Uterus (tissue), 4 donors: Measurements from ENCODE around the gene BARHL1. TPM values are rescaled to one million over a fixed set of nuclear protein-coding genes. Genes with fewer than 3 reads are reported as not detected.

Source experiments
- DNase-seq, 2 donors: peaks; one replicate each; pipeline ENCODE4 v3.0.0-alpha.2; 2019 to 2020
- H3K27ac ChIP-seq, 2 donors: fragments of 200-600 bp; sonication (generic); 1 replicate in 1 of 2; 2 replicates in 1 of 2; pipeline ENCODE4 v1.5.1; 2016 to 2018
- H3K27me3 ChIP-seq, 2 donors: fragments of 200-600 bp; sonication (generic); one replicate each; pipeline ENCODE4 v1.5.1; 2018 to 2019; ENCODE audit warnings: control low read depth in 1 of 2
- H3K36me3 ChIP-seq, 2 donors: fragments of 200-600 bp; sonication (generic); one replicate each; pipeline ENCODE4 v1.5.1; 2019; ENCODE audit warnings: control low read depth in 1 of 2
- H3K4me1 ChIP-seq, 2 donors: fragments of 200-600 bp; sonication (generic); one replicate each; pipeline ENCODE4 v1.5.1; 2018 to 2019; ENCODE audit warnings: control low read depth in 1 of 2
- H3K4me3 ChIP-seq, 2 donors: fragments of 200-600 bp; sonication (generic); 1 replicate in 1 of 2; 2 replicates in 1 of 2; pipeline ENCODE4 v1.5.1; 2018 to 2019; ENCODE audit warnings: mild to moderate bottlenecking in 1 of 2
- H3K9me3 ChIP-seq, 2 donors: fragments of 200-600 bp; sonication (generic); one replicate each; pipeline ENCODE4 v1.5.1; 2019; ENCODE audit warnings: control low read depth in 1 of 2
- CTCF ChIP-seq, 4 experiments: fragments of 200-600 bp in 2 of 4; fragments of 450-650 bp in 2 of 4; sonication (generic) in 2 of 4; IDR thresholded peaks; one replicate each; pipeline ENCODE4 v1.5.1; 2016 to 2019; ENCODE audit warnings: antibody characterized with exemption in 4 of 4, mild to moderate bottlenecking in 2 of 4, moderate library complexity in 1 of 4
- POLR2A ChIP-seq, 2 donors: fragments of 450-650 bp; IDR thresholded peaks; one replicate each; pipeline ENCODE4 v1.6.1; 2016; ENCODE audit warnings: antibody characterized with exemption in 2 of 2, mild to moderate bottlenecking in 1 of 2, moderate library complexity in 1 of 2
- intact Hi-C: fragments of 100-400 bp; cut with DNase I; formaldehyde crosslinking; loops from one replicate; pipeline ENCODE4 v1.15.1; 2023; ENCODE audit warnings: low total_unique reads
- total RNA-seq, 4 donors: library from RNA; depleted of rRNA in 3 of 4; stranded (reverse); fragments of >200 nt in 3 of 4; gene quantifications; one replicate each; pipeline versions ENCODE4 v1.1.0 to v1.2.4, GENCODE V29; 2014 to 2023
- donor health status: DM: yes; HTN: yes; CAD: no.

BARHL1 gene
- total RNA-seq, 4 donors from 2014 or later = not detected

GRCh38 chr9:132638240-132638639 is 55.8 kb downstream of the BARHL1 start:
- no peak for DNase-seq
- Histone ChIP-seq H3K4me3 (no peak overlapping the region), H3K9me3 (no peaks in the 10 kb centered on the region), H3K27ac (no peak overlapping the region), H3K36me3 (no peaks in the 10 kb centered on the region), H3K4me1 (no peaks in the 10 kb centered on the region), H3K27me3 (no peaks in the 10 kb centered on the region)
- TF ChIP-seq POLR2A (IDR thresholded peaks at IDR 0.05) (no peak), CTCF (IDR thresholded peaks at IDR 0.05) (no peak)
- intact Hi-C loops = no loop called here

GRCh38 chr9:132639322-132639721 is 56.9 kb downstream of the BARHL1 start:
- no peak for DNase-seq
- H3K4me3 ChIP-seq = no peak overlapping the region
- no peaks in the 10 kb centered on the region for H3K27me3 ChIP-seq
- TF ChIP-seq POLR2A (IDR thresholded peaks at IDR 0.05) (no peak), CTCF (IDR thresholded peaks at IDR 0.05) (no peak)
- intact Hi-C loops = no loop called here
- H3K27ac ChIP-seq = no peak overlapping the region
- H3K36me3 ChIP-seq = no peaks in the 10 kb centered on the region
- H3K4me1 ChIP-seq = no peaks in the 10 kb centered on the region
- no peaks in the 10 kb centered on the region for H3K9me3 ChIP-seq

Other genes starting within 250 kb of the BARHL1 start
- 100 to 1,000 TPM in 1 of 4 donors, 10 to 100 TPM in 3; 36.5 to 117 (median 60.4) TPM for gene SETX, start 227.6 kb upstream of the BARHL1 start, total RNA-seq
- gene TTF1, start 175.8 kb upstream of the BARHL1 start, total RNA-seq = 10 to 100 TPM in 2 of 4 donors, 1 to 10 TPM in 2; 5.6 to 16.5 (median 10.3) TPM
- 1 to 10 TPM in 1 of 4 donors, not detected in 3; 1.4 TPM for gene CFAP77, start 172.4 kb upstream of the BARHL1 start, total RNA-seq
- 10 to 100 TPM in 2 of 4 donors, 1 to 10 TPM in 2; 5.9 to 17.7 (median 10.5) TPM for gene DDX31, start 87.4 kb downstream of the BARHL1 start, total RNA-seq
- 10 to 100 TPM in 2 of 4 donors, 1 to 10 TPM in 2; 3.2 to 27.8 (median 10.5) TPM for gene GTF3C4, start 87.9 kb downstream of the BARHL1 start, total RNA-seq